HepG2 (cell line): Measurements from ENCODE around the gene KRTAP12-2. TPM values are rescaled to one million over a fixed set of nuclear protein-coding genes. Genes with fewer than 3 reads are reported as not detected.

Experiments used
- ATAC-seq: fragments of 200-7000 bp; cut with Tn5 transposase; 3 replicates; pipeline ENCODE4 v1.9.1; 2020; ENCODE audit warnings: mild to moderate bottlenecking, moderate library complexity
- BruUV-seq: library from RNA; stranded (reverse); fragments of 400-500 nt; replicated peaks from 2 replicates; lab custom pipeline; 2021; lab: Mats Ljungman, UMichigan
- CTCF ChIA-PET: fragments of 300-600 bp; formaldehyde crosslinking; extraction: SDS; loops from one replicate; lab custom pipeline; 2021; ENCODE audit warnings: low total read pairs, inconsistent platforms, low intra/inter-chr PET ratio; lab: Yijun Ruan, JAX
- POLR2A ChIA-PET: fragments of 350-600 bp; sonication (Branson Sonifier 250); formaldehyde crosslinking; loops from one replicate; lab custom pipeline; 2020; ENCODE audit warnings: antibody characterized with exemption, inconsistent platforms; lab: Yijun Ruan, JAX
- DNase-seq: peaks from one replicate; pipeline ENCODE4 v3.0.0-alpha.2; 2015; ENCODE audit warnings: low spot score
- FAIRE-seq: peaks from 3 replicates; lab custom pipeline; 2011; peaks lifted over from hg19 to GRCh38; lab: Jason Lieb, UNC
- H2AFZ ChIP-seq: one replicate; pipeline ENCODE4 v1.6.1; 2011; ENCODE audit warnings: low read length, inconsistent platforms
- H3K27ac ChIP-seq: fragments of 300-600 bp; 3 replicates; pipeline ENCODE4 v1.8.0; 2011; ENCODE audit warnings: mixed run types, mild to moderate bottlenecking, mixed read lengths, low read length, inconsistent platforms; ENCODE audit not compliant: insufficient read depth; ENCODE audit errors: extremely low read length
- H3K27me3 ChIP-seq, 2 experiments: fragments of 200-600 bp in 1 of 2; 2 replicates in 1 of 2; 3 replicates in 1 of 2; pipeline versions ENCODE4 v1.6.0 to v1.8.0; 2011; ENCODE audit warnings: low read length in 2 of 2, mild to moderate bottlenecking in 2 of 2, moderate library complexity in 2 of 2, inconsistent platforms in 1 of 2; ENCODE audit not compliant: insufficient read depth in 2 of 2, control insufficient read depth in 1 of 2
- H3K36me3 ChIP-seq, 2 experiments: fragments of 200-600 bp in 1 of 2; replicated peaks in 1 of 2; 2 replicates in 1 of 2; 3 replicates in 1 of 2; pipeline versions ENCODE4 v1.5.1 to v1.8.0; 2011; ENCODE audit warnings: low read length in 2 of 2, inconsistent platforms in 1 of 2; ENCODE audit not compliant: insufficient read depth in 2 of 2, control insufficient read depth in 1 of 2
- H3K4me1 ChIP-seq: 2 replicates; pipeline ENCODE4 v1.5.1; 2012; ENCODE audit warnings: low read length, inconsistent platforms; ENCODE audit not compliant: insufficient read depth
- H3K4me2 ChIP-seq: 2 replicates; pipeline ENCODE4 v1.6.0; 2011; ENCODE audit warnings: low read depth, low read length, inconsistent platforms
- H3K4me3 ChIP-seq, 3 experiments: fragments of 200-600 bp in 1 of 3; sonication (generic), shearing (Covaris generic) in 1 of 3; replicated peaks in 1 of 3; 2 replicates each; pipeline ENCODE4 v1.5.1; 2011 to 2016; ENCODE audit warnings: low read length in 3 of 3, inconsistent platforms in 2 of 3, low read depth in 2 of 3, mild to moderate bottlenecking in 2 of 3, control low read depth in 1 of 3, mixed read lengths in 1 of 3; ENCODE audit not compliant: insufficient read depth in 1 of 3
- H3K79me2 ChIP-seq: one replicate; pipeline ENCODE4 v1.6.1; 2011; ENCODE audit warnings: low read length, inconsistent platforms; ENCODE audit not compliant: insufficient read depth
- H3K9ac ChIP-seq: 2 replicates; pipeline ENCODE4 v1.6.0; 2011; ENCODE audit warnings: mild to moderate bottlenecking, low read depth, low read length, inconsistent platforms; ENCODE audit not compliant: insufficient read depth
- H3K9me3 ChIP-seq: 2 replicates; pipeline ENCODE4 v1.5.1; 2012; ENCODE audit warnings: mild to moderate bottlenecking, low read length
- H4K20me1 ChIP-seq: 2 replicates; pipeline ENCODE4 v1.6.0; 2011; ENCODE audit warnings: inconsistent platforms, mild to moderate bottlenecking, low read length, moderate library complexity; ENCODE audit not compliant: insufficient read depth
- CENPX ChIP-seq: sonication (generic); formaldehyde crosslinking; IDR thresholded peaks from 2 replicates; pipeline ENCODE4 v1.9.0; 2021; ENCODE audit warnings: mild to moderate bottlenecking, missing genetic modification reagents, moderate library complexity
- CSRNP2 ChIP-seq: sonication (generic); formaldehyde crosslinking; conservative IDR thresholded peaks from 2 replicates; pipeline ENCODE4 v1.8.0; 2022; ENCODE audit warnings: low read depth, missing genetic modification reagents
- IRX3 ChIP-seq: sonication (generic); formaldehyde crosslinking; IDR thresholded peaks from 2 replicates; pipeline ENCODE4 v1.8.1; 2023; ENCODE audit warnings: mild to moderate bottlenecking, low read depth, missing genetic modification reagents, borderline replicate concordance
- JARID2 ChIP-seq: sonication (generic); formaldehyde crosslinking; IDR thresholded peaks from 2 replicates; pipeline ENCODE4 v1.8.1; 2023; ENCODE audit warnings: missing genetic modification reagents, inconsistent platforms; ENCODE audit not compliant: insufficient replicate concordance
- SAP130 ChIP-seq: IDR thresholded peaks from 2 replicates; pipeline ENCODE4 v1.6.1; 2016; ENCODE audit warnings: low read depth
- SIX4 ChIP-seq: sonication (generic); formaldehyde crosslinking; IDR thresholded peaks from 2 replicates; pipeline ENCODE4 v1.4.0; 2020; ENCODE audit warnings: missing genetic modification reagents
- SYNCRIP ChIP-seq: fragments of 200-400 bp; formaldehyde crosslinking; IDR thresholded peaks from 2 replicates; pipeline ENCODE4 v1.6.1; 2018; ENCODE audit warnings: mild to moderate bottlenecking, low read depth, low read length; ENCODE audit not compliant: insufficient read depth
- TEAD2 ChIP-seq: sonication (generic); formaldehyde crosslinking; IDR thresholded peaks from 2 replicates; pipeline ENCODE4 v1.9.0; 2021; ENCODE audit warnings: missing genetic modification reagents
- TFDP2 ChIP-seq: sonication (generic); formaldehyde crosslinking; IDR thresholded peaks from 2 replicates; pipeline ENCODE4 v1.4.0; 2020; ENCODE audit warnings: missing genetic modification reagents
- YEATS2 ChIP-seq: sonication (generic); formaldehyde crosslinking; IDR thresholded peaks from 2 replicates; pipeline ENCODE4 v1.4.0; 2020; ENCODE audit warnings: missing genetic modification reagents, borderline replicate concordance
- ZBTB37 ChIP-seq: sonication (generic); formaldehyde crosslinking; IDR thresholded peaks from 2 replicates; pipeline ENCODE4 v1.4.0; 2020; ENCODE audit warnings: mild to moderate bottlenecking, missing genetic modification reagents
- ZNF276 ChIP-seq: sonication (generic); formaldehyde crosslinking; IDR thresholded peaks from 2 replicates; pipeline ENCODE4 v1.4.0; 2020; ENCODE audit warnings: mild to moderate bottlenecking, low read depth, missing genetic modification reagents
- ZNF773 ChIP-seq: sonication (generic); formaldehyde crosslinking; IDR thresholded peaks from 2 replicates; pipeline ENCODE4 v1.4.0; 2020; ENCODE audit warnings: missing genetic modification reagents, borderline replicate concordance
- ZNF777 ChIP-seq: sonication (generic); formaldehyde crosslinking; IDR thresholded peaks from 2 replicates; pipeline ENCODE4 v1.4.0; 2020; ENCODE audit warnings: missing genetic modification reagents
- WGBS: methylation state at CpG from one replicate; pipeline ENCODE4 v1.1.6; 2017; ENCODE audit warnings: low lambda C conversion rate; 5-methylcytosine and 5-hydroxymethylcytosine counted together
- in situ Hi-C: cut with HindIII; loops from 2 replicates; pipeline ENCODE4 v1.10.0; 2017; ENCODE audit warnings: low pct_unique_long_range_greater_than_20kb; ENCODE audit not compliant: extremely low pct_ligation_motif_present
- intact Hi-C: fragments of 100-400 bp; cut with micrococcal nuclease; formaldehyde crosslinking; loops from one replicate; pipeline ENCODE4 v1.10.0; 2022; ENCODE audit not compliant: unreplicated experiment
- polyA plus RNA-seq, 8 experiments: library from polyadenylated mRNA; depleted of rRNA in 3 of 8; stranded (reverse) in 7 of 8; unstranded in 1 of 8; fragments of >200 nt; fragmentation: Illumina TruSeq in 4 of 8; extraction: Trizol in 4 of 8; gene quantifications; 2 replicates each; pipeline versions ENCODE4 v1.2.1 to v1.2.3, GENCODE V29; 2011 to 2016; ENCODE audit warnings: low read depth in 4 of 8, missing spikeins in 1 of 8, mixed read lengths in 1 of 8; ENCODE audit not compliant: insufficient read depth in 1 of 8
- total RNA-seq, 5 experiments: library from RNA; depleted of rRNA; stranded (reverse); fragments of >200 nt; fragmentation: Illumina TruSeq; extraction: Trizol; gene quantifications; 2 replicates each; pipeline ENCODE4 v1.2.3, GENCODE V29; 2016; ENCODE audit warnings: low read depth in 1 of 5

Gene KRTAP12-2
- total and polyA plus RNA-seq, 2 of the 13 experiments (the other 11 are each of a cell fraction or from before 2014, with no cell fraction given), result not detected

GRCh38 chr21:44625756-44626155, 41.0 kb downstream of the KRTAP12-2 start:
- Histone ChIP-seq H2AFZ (no peak overlapping the region), H3K4me3 (no peak overlapping the region), H3K4me2 (no peak overlapping the region), H3K9ac (no peak overlapping the region), H3K9me3 (peaks cover 16% of the 10 kb centered on the region), H3K27me3 (0 out of 5 replicates have a peak, but pooled peaks cover 0 to 6% of the 10 kb centered on the region in 2 experiments), H3K27ac (no peak overlapping the region), H3K79me2 (no peaks in the 10 kb centered on the region), H3K36me3 (no peaks in the 10 kb centered on the region), H4K20me1 (no peaks in the 10 kb centered on the region), H3K4me1 (no peaks in the 10 kb centered on the region)
- no TSS peak for BruUV-seq
- ChIA-PET CTCF (no interaction called here), POLR2A (no interaction called here)
- FAIRE-seq (no peak), ATAC-seq (no peak), DNase-seq (no peak)
- no peak for TF ChIP-seq ZNF276 (CRISPR knock-in tag)
- no peak for TF ChIP-seq SAP130 (CRISPR knock-in tag)
- no peak for TF ChIP-seq TFDP2
- no peak for TF ChIP-seq IRX3 (CRISPR knock-in tag)
- no peak for TF ChIP-seq ZNF773 (CRISPR knock-in tag)
- no peak for TF ChIP-seq JARID2
- TF ChIP-seq YEATS2 (CRISPR knock-in tag), result no peak
- no peak for TF ChIP-seq SYNCRIP
- TF ChIP-seq CSRNP2 (CRISPR knock-in tag), result no peak
- TF ChIP-seq TEAD2, result no peak
- TF ChIP-seq ZBTB37 (CRISPR knock-in tag), result no peak
- no peak for TF ChIP-seq ZNF777 (CRISPR knock-in tag)
- no peak for TF ChIP-seq CENPX (CRISPR knock-in tag)
- TF ChIP-seq SIX4, result no peak
- WGBS, result 48% methylated on average over 6 of the region's 7 CpGs
- in situ Hi-C loops (no loop called here), intact Hi-C loops (no loop called here)
